ENCODE data around the gene SPACA7.

Gene SPACA7, protein sequence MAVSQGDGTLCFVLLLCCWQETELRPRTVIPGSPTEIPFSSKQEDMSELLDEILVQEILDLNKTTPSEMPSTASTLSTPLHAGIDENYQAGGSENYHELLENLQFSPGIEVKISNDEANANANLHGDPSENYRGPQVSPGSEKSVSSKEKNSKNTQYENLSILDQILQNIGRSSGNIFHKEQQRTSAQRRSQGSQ

DNA sequence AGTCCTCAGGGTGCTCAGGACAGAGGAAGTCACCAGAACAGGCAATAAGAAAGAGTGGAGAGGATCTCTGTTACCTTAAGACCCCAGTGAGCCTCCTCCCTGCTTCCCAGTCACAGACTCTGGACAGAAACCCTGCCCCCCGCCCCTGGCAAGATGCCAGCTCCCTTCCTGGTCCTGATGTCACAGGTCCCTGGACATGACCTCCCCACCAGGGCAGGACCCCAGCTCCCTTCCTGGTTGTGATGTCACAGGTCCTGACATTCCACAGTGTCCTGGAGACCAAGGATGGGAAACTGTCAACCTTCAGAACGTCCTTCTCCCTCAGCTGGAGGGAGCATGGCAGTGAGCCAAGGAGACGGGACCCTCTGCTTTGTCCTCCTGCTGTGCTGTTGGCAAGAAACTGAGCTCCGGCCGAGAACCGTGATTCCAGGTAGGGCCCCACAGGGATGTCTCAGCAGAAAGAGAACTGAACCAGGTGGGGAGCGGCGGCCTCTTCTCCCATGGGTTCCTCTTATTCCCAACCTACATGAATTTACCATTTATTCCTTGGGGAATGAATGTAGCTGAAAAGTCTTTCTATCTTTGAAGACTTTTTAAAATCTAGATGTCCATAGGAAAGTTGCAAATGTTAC lies at the start of gene SPACA7:
SPACA7 (plus strand) TSS at position 306 of the 632 bp plus-strand sequence; CDS start at position 337, 31 bp downstream.
- no peak for DNase-seq

DNA sequence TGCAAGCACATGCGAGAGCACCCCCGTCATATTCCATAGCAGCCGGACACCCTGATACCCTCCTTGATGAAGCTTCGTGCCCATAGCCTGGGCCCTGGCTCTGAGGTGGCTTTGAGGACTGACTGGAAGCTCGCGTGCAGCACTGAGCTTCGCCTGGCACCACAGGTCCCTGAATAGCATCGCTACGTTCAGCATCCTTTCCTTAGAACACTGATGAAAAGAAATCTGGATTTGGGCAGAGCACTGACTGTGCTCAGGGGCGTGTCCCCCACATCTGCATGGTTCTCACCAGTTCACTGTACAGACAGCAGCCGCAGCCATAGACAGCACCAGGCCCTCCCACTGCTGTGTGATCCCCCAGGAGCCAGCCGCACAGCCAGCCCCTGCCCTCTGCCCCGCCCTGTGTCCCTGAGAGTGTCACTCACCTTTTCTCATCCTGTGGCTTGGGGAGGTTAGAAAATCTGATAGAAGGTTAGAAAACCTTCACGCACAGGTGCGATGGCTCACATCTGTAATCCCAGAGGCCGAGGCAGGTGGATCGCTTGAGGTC lies 49.3 kb upstream of the SPACA7 start:
- no peak for DNase-seq

- no peak for DNase-seq
Measured at GRCh38 chr13:112328936-112329335, 47.2 kb upstream of the SPACA7 start.

- no peak for DNase-seq
Measured at GRCh38 chr13:112329376-112329775, 46.8 kb upstream of the SPACA7 start.

DNA sequence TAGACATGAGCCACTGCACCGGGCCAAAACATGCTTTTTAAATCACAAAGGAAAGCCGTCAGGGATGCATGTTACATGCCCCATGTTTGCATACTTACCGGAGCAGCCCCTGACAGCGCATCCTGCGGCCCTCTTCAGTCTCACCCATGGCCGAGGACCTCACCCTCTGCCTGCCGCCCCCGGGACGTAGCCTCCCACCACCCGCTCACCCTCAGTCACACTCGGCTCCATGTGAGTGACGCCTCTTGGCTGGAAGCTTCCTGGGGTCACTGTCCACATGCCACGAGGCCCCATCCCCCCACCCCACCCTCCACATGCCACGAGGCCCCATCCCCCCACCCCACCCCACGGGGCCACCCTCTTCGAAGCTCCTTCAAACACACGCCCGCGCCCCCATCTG lies 46.1 kb upstream of the SPACA7 start:
- DNase-seq = no peak

GRCh38 chr13:112330479-112331381 lies 45.4 kb upstream of the SPACA7 start:
- peak in 2 of 3 experiments; percentile 65 to 68 for DNase-seq

- DNase-seq = peak in 2 of 3 experiments; percentile 62 to 85
Measured at GRCh38 chr13:112331675-112332074, 44.5 kb upstream of the SPACA7 start.

DNA sequence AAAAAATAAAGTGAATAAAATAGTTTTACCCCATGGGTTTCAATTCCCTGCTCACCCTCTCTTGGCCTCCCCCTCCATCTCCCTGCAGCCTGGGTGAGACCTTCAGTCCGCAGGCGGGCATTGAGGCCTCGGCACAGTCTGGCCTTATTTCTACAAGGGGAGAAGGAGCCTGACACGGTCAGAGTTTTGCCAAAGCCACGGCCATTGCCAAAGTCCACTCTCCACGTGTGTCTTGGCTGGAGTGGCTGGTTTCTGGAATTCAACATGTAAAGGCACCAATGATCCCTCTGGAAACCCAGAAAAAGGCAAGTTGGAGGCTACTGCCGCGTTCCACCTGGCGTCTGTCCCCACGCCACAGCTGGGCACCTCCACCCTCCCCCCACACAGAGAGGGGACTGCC lies 43.4 kb upstream of the SPACA7 start:
- no peak for DNase-seq

DNA sequence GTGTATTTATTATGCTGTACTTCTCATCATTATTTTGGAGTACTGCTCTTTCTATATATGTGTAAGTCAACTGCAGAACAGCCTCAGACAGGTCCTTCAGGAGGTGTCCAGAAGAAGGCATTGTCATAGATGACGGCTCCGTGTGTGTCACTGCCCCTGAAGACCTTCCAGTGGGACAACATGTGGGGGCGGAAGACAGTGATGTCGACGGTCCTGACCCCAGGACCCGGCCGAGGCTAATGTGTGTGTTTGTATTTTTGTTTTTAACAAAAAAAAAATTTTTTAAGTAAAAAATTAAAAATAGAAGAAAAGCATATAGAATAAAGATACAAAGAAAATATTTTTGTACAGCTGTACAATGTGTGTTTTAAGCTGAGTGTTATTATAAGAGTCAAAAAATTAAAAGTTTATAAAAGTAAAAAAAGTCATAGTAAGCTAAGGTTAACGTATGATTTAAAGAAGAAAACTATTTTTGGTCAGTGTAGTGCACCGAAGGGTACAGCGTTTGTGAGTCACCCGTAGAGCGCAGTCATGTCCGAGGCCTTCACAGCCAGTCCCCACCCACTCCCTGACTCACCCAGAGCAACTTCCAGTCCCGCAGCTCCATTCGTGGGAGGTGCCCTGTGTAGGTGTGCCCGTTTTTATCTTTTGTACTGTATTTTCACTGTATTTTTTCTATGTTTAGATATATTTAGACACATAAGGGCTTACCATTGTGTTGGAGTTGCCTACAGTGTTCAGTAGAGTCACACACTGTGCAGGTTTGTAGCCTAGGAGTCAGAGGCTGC lies 42.2 kb upstream of the SPACA7 start:
- DNase-seq = no peak

- no peak for DNase-seq
Measured at GRCh38 chr13:112335135-112335534, 41.0 kb upstream of the SPACA7 start.

DNA sequence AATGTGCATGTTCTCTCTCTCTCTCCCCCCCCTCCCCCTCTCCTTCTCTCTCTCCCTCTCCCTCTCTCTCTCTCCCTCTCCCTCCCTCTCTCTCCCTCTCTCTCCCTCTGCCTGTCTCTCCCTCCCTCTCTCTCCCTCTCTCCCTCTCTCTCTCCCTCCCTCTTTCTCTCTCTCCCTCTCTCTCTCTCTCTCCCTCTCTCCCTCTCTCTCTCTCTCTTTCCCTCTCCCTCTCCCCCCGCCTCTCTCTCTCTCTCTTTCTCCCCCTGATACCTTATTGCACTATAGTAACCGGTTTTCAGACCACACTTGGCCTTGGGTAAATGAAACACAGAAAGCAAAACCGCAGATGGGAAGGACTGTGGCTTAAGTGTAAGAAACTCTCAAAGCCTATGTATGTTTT lies 34.7 kb upstream of the SPACA7 start:
- DNase-seq = no peak

GRCh38 chr13:112341976-112342735 lies 34.0 kb upstream of the SPACA7 start:
- no peak for DNase-seq

DNA sequence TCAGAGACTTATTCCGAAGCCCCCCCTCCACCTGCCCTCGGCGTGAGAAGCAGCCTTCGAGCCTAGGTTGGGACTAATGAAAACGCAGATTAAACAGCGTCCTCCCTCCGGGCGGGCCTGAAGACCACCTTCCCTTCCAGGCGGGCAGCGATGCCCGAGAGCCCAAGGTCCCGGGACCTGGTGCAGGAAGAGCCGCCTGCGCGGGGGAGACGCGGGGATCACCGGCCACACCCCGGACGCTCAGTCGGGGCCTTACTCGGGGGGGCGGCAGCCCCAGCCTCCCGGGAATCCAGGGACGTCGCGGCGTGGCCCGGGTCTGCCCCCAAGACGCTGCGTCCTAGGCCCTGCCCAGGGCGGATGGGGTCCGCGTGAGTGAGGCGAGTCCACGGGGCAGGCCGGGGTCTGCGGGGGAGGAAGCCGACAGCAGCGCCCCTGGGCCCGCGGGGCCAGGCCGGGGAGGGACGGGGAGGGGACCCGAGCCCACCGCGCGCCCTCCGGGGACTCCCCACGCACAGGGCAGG lies 33.3 kb upstream of the SPACA7 start:
- no peak for DNase-seq

DNA sequence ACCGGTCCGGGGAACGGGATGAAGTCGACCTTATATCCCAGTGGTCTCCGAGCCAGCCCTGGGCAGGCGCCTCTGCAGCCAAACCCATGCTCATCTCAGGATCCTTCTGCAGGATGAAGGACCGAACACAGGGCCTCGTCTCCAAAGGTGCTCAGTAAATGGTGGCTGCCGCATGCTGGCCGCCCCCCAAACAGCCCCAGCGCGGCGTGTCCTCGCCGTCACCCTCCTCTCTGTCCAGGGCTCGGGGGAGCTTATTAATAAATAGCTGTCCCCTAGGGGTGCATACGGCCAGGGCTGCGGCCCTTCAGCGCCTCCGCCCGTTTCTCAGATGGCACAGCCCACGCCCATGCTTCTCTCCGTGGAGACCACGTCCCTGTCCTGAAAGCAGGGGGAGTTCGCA lies 32.6 kb upstream of the SPACA7 start:
- DNase-seq = no peak

- DNase-seq = no peak
Measured at GRCh38 chr13:112345826-112346172, 30.4 kb upstream of the SPACA7 start.

DNA sequence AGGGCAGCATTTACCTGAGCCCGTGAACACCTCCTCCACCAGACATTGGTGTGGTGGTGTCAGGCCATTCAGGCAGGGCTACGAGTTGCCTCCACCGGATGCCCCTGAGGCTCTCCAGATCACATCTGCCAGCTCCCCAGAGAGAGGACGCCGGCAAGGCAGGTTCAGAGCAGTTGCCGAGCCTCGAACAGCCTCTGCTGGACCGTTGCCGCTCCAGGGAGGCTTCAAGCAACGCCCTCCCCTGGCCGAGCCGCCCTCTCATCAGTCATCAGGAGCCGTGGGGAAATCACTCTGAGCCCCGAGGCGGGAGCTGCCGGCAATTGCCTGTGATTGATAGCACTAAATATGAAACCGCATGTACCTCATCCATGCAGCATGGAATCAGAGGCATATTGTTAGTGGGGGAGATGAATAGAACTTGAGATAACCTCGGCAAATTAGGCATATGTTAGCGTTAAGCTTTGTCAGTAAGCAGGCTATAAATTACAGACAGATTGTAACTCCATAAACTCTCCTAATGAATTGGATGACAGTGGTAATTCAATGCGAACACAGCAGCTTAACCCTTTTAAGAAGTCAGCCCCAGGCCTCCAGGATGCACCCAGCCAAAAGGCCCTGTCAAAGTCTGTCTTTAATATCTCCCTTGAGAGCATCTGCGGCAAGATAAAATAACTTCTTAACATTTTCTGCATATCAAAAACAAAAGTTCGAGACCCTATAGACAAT lies 29.8 kb upstream of the SPACA7 start:
- DNase-seq = peak; percentile 93 to 97 (median 95)

DNA sequence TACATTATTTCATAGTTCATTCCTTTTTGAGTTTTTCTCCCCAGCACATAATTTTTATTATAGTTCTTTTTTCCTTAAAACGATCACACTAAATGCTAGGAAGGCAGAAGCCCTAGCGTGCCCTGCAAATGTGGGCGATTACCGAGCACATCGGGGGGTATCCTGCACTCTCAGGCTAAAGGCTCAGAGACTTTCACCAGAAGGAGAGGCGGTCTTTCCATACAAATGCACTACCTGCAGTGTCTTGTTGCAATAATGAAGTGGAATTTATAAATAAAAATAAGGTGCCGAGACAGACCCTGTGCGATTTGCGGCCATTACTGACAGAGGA lies 29.3 kb upstream of the SPACA7 start:
- peak in 2 of 3 experiments; percentile 40 to 73 for DNase-seq

DNA sequence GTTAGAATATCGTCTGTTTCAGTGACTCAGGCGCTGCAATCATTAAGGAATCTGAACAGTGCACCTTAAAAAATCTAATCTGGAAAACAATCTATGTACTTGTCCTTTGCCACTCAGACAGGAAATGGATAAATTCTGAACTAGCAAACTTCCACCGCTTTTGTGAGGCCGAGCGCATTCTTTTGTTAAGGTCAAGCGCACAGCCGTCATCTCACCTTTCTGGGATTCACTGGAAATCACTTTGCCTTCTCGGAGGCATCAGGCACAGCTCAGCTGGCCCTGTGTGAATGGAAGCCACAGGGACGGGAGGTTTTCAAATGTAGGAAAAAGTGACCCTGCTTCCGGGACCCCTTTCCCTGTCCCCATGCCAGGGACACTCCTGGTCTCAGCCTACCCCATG lies 28.2 kb upstream of the SPACA7 start:
- DNase-seq = no peak

DNA sequence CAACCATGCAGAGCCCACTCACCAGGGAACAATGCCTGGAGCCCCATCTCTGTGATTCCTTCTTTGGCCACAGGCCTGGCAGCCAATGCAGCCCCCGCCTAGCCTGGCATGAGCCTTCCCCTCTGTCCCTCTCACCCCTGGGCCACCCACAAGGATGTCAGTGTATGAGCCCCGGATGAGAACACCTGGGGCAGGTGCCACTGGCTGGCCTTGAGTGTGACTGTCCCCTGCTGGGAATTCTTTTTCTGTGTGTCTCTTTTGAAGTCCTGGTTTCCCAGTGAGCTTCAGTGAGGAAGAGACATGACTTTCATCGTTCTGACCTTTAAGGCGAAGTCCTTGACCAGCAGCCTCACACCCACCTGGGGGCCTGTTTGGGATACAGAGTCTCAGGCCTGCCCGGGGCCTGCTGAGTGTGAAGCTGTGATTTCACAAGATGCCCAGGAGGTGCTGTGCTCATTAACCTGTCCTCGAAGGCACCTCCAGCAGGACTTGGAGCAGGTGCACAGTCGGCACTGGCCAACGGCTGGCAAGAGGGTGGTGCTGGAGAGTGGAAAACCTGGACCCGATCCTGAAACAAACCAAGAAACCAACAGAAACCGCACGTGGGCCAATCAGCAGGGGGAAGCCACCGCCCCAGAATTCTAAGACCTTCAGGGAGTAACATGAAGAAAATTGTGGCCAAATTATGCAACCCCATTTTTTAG lies 27.4 kb upstream of the SPACA7 start:
- DNase-seq = no peak

GRCh38 chr13:112349681-112350080 lies 26.5 kb upstream of the SPACA7 start:
- DNase-seq = no peak
